PC-3 (cell line): ENCODE results near the gene ACKR3.

Experiments used
- EZH2 ChIP-seq: fragments of 300-600 bp; sonication (generic); IDR thresholded peaks from one replicate; pipeline ENCODE4 v1.6.1; 2017; ENCODE audit warnings: antibody characterized with exemption, mild to moderate bottlenecking, low read length; ENCODE audit not compliant: unreplicated experiment
- EZH2phosphoT487 ChIP-seq: fragments of 300-600 bp; sonication (generic); IDR thresholded peaks from 2 replicates; pipeline ENCODE4 v1.6.1; 2018; ENCODE audit warnings: mild to moderate bottlenecking, antibody characterized with exemption, low read length, borderline replicate concordance
- TF ChIP-seq, protein P1 (sequence below): fragments of 300-600 bp; sonication (generic); conservative IDR thresholded peaks from 2 replicates; pipeline ENCODE4 v1.5.1; 2017; ENCODE audit warnings: antibody characterized with exemption, low read depth, mild to moderate bottlenecking, low read length

DNA sequence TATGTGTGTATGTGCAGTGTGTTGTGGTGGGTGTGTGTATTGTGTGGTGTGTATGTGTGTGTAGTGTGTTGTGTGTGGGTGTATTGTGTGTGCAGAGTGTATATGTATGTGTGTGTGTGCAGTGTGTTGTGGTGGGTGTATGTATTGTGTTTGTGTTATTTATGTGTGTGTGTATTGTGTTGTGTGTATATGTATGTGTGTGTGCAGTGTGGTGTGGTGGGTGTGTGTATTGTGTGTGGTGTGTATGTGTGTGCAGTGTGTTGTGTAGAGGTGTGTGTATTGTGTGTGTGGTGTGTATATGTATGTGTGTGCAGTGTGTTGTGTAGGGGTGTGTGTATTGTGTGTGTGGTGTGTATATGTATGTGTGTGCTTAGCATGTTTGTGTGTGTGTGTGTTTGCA lies 24.3 kb downstream of the ACKR3 start:
- TF ChIP-seq, protein P1, sequence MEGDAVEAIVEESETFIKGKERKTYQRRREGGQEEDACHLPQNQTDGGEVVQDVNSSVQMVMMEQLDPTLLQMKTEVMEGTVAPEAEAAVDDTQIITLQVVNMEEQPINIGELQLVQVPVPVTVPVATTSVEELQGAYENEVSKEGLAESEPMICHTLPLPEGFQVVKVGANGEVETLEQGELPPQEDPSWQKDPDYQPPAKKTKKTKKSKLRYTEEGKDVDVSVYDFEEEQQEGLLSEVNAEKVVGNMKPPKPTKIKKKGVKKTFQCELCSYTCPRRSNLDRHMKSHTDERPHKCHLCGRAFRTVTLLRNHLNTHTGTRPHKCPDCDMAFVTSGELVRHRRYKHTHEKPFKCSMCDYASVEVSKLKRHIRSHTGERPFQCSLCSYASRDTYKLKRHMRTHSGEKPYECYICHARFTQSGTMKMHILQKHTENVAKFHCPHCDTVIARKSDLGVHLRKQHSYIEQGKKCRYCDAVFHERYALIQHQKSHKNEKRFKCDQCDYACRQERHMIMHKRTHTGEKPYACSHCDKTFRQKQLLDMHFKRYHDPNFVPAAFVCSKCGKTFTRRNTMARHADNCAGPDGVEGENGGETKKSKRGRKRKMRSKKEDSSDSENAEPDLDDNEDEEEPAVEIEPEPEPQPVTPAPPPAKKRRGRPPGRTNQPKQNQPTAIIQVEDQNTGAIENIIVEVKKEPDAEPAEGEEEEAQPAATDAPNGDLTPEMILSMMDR = no peak
- TF ChIP-seq EZH2 (no peak), EZH2phosphoT487 (no peak)
